Progenitor cell of endocrine pancreas (in vitro differentiated cells): ENCODE measurements around the gene NFYC. TPM values are rescaled to one million over a fixed set of nuclear protein-coding genes. Genes with fewer than 3 reads are reported as not detected.

ENCODE experiments used
- DNase-seq: peaks from one replicate; pipeline ENCODE4 v3.0.0; 2021; ENCODE audit warnings: low spot score; ENCODE audit not compliant: unreplicated experiment
- H3K27ac Mint-ChIP-seq: 2 replicates; pipeline ENCODE4 v1.8.0; 2021; ENCODE audit warnings: mild to moderate bottlenecking, moderate library complexity, mixed read lengths
- H3K27me3 Mint-ChIP-seq: 2 replicates; pipeline ENCODE4 v1.8.0; 2021; ENCODE audit warnings: mixed read lengths
- H3K36me3 Mint-ChIP-seq: 2 replicates; pipeline ENCODE4 v1.8.0; 2022; ENCODE audit warnings: mixed read lengths; ENCODE audit not compliant: insufficient read depth
- H3K4me1 Mint-ChIP-seq: 2 replicates; pipeline ENCODE4 v1.8.0; 2021; ENCODE audit warnings: low read depth, mixed read lengths
- H3K4me3 Mint-ChIP-seq: 2 replicates; pipeline ENCODE4 v1.8.0; 2021; ENCODE audit warnings: low read depth, mild to moderate bottlenecking, moderate library complexity, mixed read lengths
- H3K9me3 Mint-ChIP-seq: 2 replicates; pipeline ENCODE4 v1.8.0; 2021; ENCODE audit warnings: low read depth, mixed read lengths
- total RNA-seq: library from RNA; stranded (reverse); gene quantifications from 2 replicates; pipeline ENCODE4 v1.2.1, GENCODE V29; 2021
- TF ChIP-seq, protein P1 (sequence below): fragments of 200-600 bp; sonication (generic); IDR thresholded peaks from one replicate; pipeline ENCODE4 v1.5.0; 2021; ENCODE audit warnings: antibody characterized with exemption, mild to moderate bottlenecking; ENCODE audit not compliant: unreplicated experiment

The NFYC gene
- total RNA-seq, 1 donor from 2014 or later = 73.4 TPM

DNA sequence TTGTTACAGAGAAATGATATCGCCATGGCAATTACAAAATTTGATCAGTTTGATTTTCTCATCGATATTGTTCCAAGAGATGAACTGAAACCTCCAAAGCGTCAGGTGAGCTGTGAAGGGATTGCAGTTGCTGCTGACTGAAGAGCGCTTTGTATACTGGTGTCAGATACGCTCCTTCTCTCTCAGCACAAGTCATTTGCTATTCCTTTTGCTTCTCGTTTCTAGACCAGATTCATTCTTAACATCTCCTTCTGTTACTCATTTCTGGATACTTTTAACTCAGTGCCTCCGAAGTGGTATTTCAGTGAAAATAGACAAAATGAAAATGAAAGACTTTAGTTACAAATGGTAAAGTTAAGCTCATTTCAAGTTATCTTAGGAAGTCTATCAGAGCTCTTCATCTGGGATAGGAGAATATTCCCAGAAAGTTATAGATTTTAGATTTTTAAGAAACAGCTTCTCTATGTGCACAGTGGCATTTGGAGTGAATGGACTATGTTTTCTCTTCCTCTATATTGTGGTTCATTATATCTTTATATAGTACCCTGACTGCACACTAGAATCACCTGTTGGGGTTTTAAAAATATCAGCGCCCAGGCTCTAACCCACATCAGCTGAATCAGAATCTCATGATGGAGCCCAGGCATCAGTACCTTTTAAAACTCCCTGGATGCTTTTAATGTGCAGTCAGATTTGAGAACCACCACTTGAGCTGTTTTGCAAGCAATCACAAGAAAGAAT is 61.8 kb downstream of the NFYC start:
- H3K27ac Mint-ChIP-seq = no peak overlapping the region
- peaks cover 34% of the 10 kb centered on the region for H3K36me3 Mint-ChIP-seq
- no peak overlapping the region for H3K4me3 Mint-ChIP-seq
- TF ChIP-seq, protein P1, sequence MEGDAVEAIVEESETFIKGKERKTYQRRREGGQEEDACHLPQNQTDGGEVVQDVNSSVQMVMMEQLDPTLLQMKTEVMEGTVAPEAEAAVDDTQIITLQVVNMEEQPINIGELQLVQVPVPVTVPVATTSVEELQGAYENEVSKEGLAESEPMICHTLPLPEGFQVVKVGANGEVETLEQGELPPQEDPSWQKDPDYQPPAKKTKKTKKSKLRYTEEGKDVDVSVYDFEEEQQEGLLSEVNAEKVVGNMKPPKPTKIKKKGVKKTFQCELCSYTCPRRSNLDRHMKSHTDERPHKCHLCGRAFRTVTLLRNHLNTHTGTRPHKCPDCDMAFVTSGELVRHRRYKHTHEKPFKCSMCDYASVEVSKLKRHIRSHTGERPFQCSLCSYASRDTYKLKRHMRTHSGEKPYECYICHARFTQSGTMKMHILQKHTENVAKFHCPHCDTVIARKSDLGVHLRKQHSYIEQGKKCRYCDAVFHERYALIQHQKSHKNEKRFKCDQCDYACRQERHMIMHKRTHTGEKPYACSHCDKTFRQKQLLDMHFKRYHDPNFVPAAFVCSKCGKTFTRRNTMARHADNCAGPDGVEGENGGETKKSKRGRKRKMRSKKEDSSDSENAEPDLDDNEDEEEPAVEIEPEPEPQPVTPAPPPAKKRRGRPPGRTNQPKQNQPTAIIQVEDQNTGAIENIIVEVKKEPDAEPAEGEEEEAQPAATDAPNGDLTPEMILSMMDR = no peak
- no peaks in the 10 kb centered on the region for H3K9me3 Mint-ChIP-seq
- DNase-seq = no peak
- no peaks in the 10 kb centered on the region for H3K27me3 Mint-ChIP-seq
- peaks cover 7% of the 10 kb centered on the region for H3K4me1 Mint-ChIP-seq

DNA sequence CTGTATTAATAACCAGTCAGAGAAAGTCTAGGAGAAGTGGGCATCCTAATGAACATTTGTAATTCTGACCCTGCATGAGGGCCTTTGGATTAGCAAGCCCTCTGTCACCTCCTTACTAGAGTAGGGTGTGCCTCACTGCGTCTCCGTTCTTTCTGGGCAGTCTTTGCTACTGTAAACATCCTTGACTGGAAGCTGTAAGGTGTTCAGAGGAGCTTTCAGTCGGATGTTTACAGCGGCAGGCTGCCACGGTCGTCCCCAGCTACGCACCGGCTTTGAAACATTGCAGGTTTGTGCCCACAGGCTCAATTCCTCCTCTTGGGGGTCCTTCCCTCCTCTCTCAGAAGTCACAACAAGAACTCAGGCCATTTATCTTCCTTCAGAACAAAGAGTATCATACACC is 62.7 kb downstream of the NFYC start:
- peaks cover 38% of the 10 kb centered on the region for H3K36me3 Mint-ChIP-seq
- TF ChIP-seq, protein P1 = no peak
- peaks cover 7% of the 10 kb centered on the region for H3K4me1 Mint-ChIP-seq
- H3K27me3 Mint-ChIP-seq = no peaks in the 10 kb centered on the region
- no peak overlapping the region for H3K27ac Mint-ChIP-seq
- DNase-seq = no peak
- H3K9me3 Mint-ChIP-seq = no peaks in the 10 kb centered on the region
- no peak overlapping the region for H3K4me3 Mint-ChIP-seq

DNA sequence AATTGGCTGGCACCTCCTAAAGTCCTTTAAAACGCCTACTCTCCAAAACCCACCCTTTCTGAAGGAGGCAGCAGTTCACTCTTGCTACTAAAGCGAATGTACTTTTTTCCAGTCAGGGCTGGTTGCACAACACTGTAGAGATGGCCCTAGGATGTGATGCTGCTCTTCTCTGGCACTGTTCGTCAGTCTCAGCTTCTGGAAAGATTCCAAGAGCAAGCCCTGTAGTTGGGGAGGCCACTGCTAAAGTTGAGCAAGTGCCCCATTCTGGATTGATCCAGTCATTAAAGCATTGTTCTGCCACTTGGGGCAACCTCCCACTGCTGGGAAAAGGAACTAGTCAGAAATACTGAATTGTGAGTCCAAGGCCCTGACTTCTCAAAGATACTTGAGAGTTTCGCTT is 63.6 kb downstream of the NFYC start:
- TF ChIP-seq, protein P1 = no peak
- H3K27ac Mint-ChIP-seq = peak overlapping the region; percentile 7
- H3K27me3 Mint-ChIP-seq = no peaks in the 10 kb centered on the region
- H3K36me3 Mint-ChIP-seq = peaks cover 43% of the 10 kb centered on the region
- H3K9me3 Mint-ChIP-seq = no peaks in the 10 kb centered on the region
- no peaks in the 10 kb centered on the region for H3K4me1 Mint-ChIP-seq
- DNase-seq = no peak
- no peak overlapping the region for H3K4me3 Mint-ChIP-seq

DNA sequence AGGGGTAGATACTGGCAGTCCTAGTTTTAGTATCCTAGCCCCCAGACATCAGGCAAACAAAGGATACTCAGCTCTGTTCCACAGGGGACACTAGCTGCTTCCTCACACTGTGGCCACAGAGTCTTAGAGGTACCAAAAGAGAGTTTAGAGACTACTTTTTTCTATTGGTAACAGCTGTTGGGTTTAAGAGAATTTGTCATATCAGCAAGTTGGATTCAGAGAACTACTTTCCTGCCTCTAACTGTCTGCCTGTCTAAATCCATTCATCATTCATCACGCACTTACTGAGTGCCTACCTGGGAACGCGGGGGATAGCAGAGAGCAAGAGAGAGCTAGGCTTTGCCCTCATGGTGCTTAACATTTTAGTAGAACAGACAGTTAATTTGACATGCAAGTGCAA is 65.0 kb downstream of the NFYC start:
- H3K9me3 Mint-ChIP-seq = no peaks in the 10 kb centered on the region
- no peak for DNase-seq
- H3K4me3 Mint-ChIP-seq = no peak overlapping the region
- no peak overlapping the region for H3K27ac Mint-ChIP-seq
- TF ChIP-seq, protein P1 = no peak
- peaks cover 41% of the 10 kb centered on the region for H3K36me3 Mint-ChIP-seq
- H3K27me3 Mint-ChIP-seq = no peaks in the 10 kb centered on the region
- no peaks in the 10 kb centered on the region for H3K4me1 Mint-ChIP-seq

DNA sequence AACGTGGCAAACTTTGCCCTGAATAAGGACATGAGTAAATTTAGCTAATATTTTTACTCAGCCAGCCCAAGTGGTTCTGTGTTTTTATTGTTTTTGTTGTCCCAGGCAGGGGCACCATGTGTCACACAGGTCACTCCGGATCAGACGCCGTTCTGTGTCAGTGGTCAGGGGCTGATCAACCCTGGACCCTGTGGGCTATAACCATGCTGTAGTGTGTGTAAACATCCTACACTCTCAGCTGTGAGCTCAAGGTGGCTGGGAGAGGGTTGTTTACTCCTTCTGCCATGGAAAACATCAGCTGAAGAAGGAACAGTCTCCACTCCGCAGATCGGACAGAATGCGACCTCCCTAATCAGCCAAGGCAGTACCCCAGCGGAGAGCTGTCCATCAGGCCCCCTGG is 65.6 kb downstream of the NFYC start:
- Mint-ChIP-seq H3K4me3 (no peak overlapping the region), H3K36me3 (peaks cover 41% of the 10 kb centered on the region), H3K4me1 (no peaks in the 10 kb centered on the region), H3K9me3 (no peaks in the 10 kb centered on the region), H3K27ac (no peak overlapping the region), H3K27me3 (no peaks in the 10 kb centered on the region)
- DNase-seq = no peak
- TF ChIP-seq, protein P1 = no peak
